Spleen (tissue), 7 donors: ENCODE data around the gene ARSA.

Experiments
- POLR2A ChIP-seq, 3 donors: fragments of 450-650 bp; IDR thresholded peaks; one replicate each; pipeline ENCODE4 v1.5.1; 2017; ENCODE audit warnings: antibody characterized with exemption in 3 of 3, mild to moderate bottlenecking in 1 of 3
- POLR2AphosphoS5 ChIP-seq, 3 donors: sonication (generic); formaldehyde crosslinking; IDR thresholded peaks; one replicate each; pipeline ENCODE4 v1.5.1; 2017; ENCODE audit warnings: antibody characterized with exemption in 3 of 3
- TF ChIP-seq, protein P1 (sequence below), 11 experiments: fragments of 200-600 bp in 7 of 11; fragments of 450-650 bp in 4 of 11; sonication (generic) in 4 of 11; IDR thresholded peaks in 8 of 11; conservative IDR thresholded peaks in 3 of 11; 1 replicate in 7 of 11; 2 replicates in 4 of 11; pipeline versions ENCODE4 v1.4.0 to v1.8.0; 2016 to 2021; ENCODE audit warnings: antibody characterized with exemption in 11 of 11, inconsistent platforms in 4 of 11, mild to moderate bottlenecking in 1 of 11
- donor health status: DM: no; HTN: no; CAD: no; lungs with moderate emphysema.
- donor health status: DM: no; HTN: no; CAD: no.
- donor health status: DM: no; HTN: no; CAD: no.

DNA sequence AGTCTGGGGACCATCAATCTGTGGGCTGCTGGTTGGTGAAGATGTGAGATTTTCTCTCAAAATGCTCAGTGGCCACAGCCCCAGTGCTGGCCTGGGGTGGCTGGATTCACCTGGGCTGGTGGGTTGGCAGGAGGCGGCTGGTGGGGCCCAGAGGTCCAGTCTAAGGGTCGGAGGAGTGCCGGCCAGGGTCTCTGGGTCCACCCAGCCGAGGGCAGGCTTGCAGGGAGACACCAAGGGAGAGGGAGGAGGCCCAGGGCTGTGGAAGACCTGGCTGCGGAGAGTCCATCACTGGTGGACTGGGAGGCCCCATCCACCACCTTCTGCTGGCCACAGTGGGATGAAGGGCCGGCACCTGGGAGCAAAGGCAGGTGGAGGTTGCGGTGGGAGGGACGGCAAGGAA, 44.1 kb upstream of the ARSA start:
- TF ChIP-seq, protein P1, sequence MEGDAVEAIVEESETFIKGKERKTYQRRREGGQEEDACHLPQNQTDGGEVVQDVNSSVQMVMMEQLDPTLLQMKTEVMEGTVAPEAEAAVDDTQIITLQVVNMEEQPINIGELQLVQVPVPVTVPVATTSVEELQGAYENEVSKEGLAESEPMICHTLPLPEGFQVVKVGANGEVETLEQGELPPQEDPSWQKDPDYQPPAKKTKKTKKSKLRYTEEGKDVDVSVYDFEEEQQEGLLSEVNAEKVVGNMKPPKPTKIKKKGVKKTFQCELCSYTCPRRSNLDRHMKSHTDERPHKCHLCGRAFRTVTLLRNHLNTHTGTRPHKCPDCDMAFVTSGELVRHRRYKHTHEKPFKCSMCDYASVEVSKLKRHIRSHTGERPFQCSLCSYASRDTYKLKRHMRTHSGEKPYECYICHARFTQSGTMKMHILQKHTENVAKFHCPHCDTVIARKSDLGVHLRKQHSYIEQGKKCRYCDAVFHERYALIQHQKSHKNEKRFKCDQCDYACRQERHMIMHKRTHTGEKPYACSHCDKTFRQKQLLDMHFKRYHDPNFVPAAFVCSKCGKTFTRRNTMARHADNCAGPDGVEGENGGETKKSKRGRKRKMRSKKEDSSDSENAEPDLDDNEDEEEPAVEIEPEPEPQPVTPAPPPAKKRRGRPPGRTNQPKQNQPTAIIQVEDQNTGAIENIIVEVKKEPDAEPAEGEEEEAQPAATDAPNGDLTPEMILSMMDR (IDR thresholded peaks at IDR 0.05 in 8 of 11, conservative IDR thresholded peaks at IDR 0.05 in 3 of 11): no peak
- TF ChIP-seq POLR2A (IDR thresholded peaks at IDR 0.05) (no peak), POLR2AphosphoS5 (IDR thresholded peaks at IDR 0.05) (no peak)
